PC-3 (cell line): ENCODE measurements around the gene EXOC6.

Experiments used
- EZH2 ChIP-seq: fragments of 300-600 bp; sonication (generic); IDR thresholded peaks from one replicate; pipeline ENCODE4 v1.6.1; 2017; ENCODE audit warnings: antibody characterized with exemption, mild to moderate bottlenecking, low read length; ENCODE audit not compliant: unreplicated experiment
- EZH2phosphoT487 ChIP-seq: fragments of 300-600 bp; sonication (generic); IDR thresholded peaks from 2 replicates; pipeline ENCODE4 v1.6.1; 2018; ENCODE audit warnings: mild to moderate bottlenecking, antibody characterized with exemption, low read length, borderline replicate concordance
- TF ChIP-seq, protein P1 (sequence below): fragments of 300-600 bp; sonication (generic); conservative IDR thresholded peaks from 2 replicates; pipeline ENCODE4 v1.5.1; 2017; ENCODE audit warnings: antibody characterized with exemption, low read depth, mild to moderate bottlenecking, low read length

DNA sequence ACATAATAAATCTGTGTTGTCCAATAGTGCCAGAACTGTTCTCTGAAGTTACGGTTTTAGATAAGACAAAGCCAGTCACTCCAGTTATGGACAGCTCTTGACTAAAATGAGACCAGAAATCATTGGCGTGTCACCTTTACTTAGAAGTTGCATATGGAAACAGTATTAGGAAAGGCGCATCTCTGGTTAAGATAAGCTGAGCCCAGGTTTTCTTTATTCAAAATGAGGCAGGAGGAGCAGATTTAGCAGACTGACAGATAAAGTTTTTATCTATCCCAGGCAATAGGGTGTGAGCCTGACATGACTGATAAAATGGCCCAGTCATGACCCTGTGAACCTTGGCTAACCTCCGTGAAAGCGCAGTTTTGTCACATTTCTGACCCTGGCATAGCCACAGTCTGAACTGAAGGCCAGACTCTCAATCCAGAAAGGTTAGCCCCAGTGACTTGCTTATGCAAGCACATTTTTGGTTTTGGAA is 229.6 kb downstream of the EXOC6 start:
- TF ChIP-seq, protein P1, sequence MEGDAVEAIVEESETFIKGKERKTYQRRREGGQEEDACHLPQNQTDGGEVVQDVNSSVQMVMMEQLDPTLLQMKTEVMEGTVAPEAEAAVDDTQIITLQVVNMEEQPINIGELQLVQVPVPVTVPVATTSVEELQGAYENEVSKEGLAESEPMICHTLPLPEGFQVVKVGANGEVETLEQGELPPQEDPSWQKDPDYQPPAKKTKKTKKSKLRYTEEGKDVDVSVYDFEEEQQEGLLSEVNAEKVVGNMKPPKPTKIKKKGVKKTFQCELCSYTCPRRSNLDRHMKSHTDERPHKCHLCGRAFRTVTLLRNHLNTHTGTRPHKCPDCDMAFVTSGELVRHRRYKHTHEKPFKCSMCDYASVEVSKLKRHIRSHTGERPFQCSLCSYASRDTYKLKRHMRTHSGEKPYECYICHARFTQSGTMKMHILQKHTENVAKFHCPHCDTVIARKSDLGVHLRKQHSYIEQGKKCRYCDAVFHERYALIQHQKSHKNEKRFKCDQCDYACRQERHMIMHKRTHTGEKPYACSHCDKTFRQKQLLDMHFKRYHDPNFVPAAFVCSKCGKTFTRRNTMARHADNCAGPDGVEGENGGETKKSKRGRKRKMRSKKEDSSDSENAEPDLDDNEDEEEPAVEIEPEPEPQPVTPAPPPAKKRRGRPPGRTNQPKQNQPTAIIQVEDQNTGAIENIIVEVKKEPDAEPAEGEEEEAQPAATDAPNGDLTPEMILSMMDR: no peak
- no peak for TF ChIP-seq EZH2
- TF ChIP-seq EZH2phosphoT487: no peak
